Right lobe of liver (tissue), 6 donors: ENCODE measurements around the gene TGFBR1. TPM values are rescaled to one million over a fixed set of nuclear protein-coding genes. Genes with fewer than 3 reads are reported as not detected.
A peak's percentile ranks its signal among the peaks of the same experiment; 100 is the strongest.

ENCODE experiments used
- ATAC-seq, 4 donors: fragments of 200-7000 bp; cut with Tn5 transposase; one replicate each; pipeline ENCODE4 v1.9.1; 2020; ENCODE audit warnings: mild to moderate bottlenecking in 4 of 4, moderate library complexity in 4 of 4
- DNase-seq, 3 donors: peaks; one replicate each; pipeline ENCODE4 v3.0.0-alpha.2; 2020
- H3K27ac ChIP-seq, 3 donors: fragments of 200-600 bp; one replicate each; pipeline ENCODE4 v1.8.0; 2022
- H3K27me3 ChIP-seq, 2 donors: fragments of 200-600 bp; one replicate each; pipeline ENCODE4 v1.8.0; 2022
- H3K36me3 ChIP-seq, 4 donors: fragments of 200-600 bp; sonication (generic) in 1 of 4; one replicate each; pipeline versions ENCODE4 v1.5.1 to v1.8.0; 2017 to 2022; ENCODE audit warnings: control low read depth in 1 of 4
- H3K4me1 ChIP-seq, 4 donors: fragments of 200-600 bp; sonication (generic) in 1 of 4; one replicate each; pipeline versions ENCODE4 v1.5.1 to v1.8.0; 2017 to 2022; ENCODE audit warnings: control low read depth in 1 of 4
- H3K4me3 ChIP-seq, 3 donors: fragments of 200-600 bp; one replicate each; pipeline ENCODE4 v1.8.0; 2022
- H3K9me3 ChIP-seq, 4 donors: fragments of 200-600 bp; sonication (generic) in 1 of 4; one replicate each; pipeline versions ENCODE4 v1.5.1 to v1.8.0; 2017 to 2022; ENCODE audit warnings: control low read depth in 1 of 4
- CTCF ChIP-seq, 4 donors: fragments of 200-600 bp in 3 of 4; fragments of 450-650 bp in 1 of 4; IDR thresholded peaks; one replicate each; pipeline versions ENCODE4 v1.5.1 to v1.8.0; 2016 to 2022; ENCODE audit warnings: antibody characterized with exemption in 4 of 4, mild to moderate bottlenecking in 2 of 4
- POLR2A ChIP-seq: fragments of 450-650 bp; IDR thresholded peaks from one replicate; pipeline ENCODE4 v1.6.1; 2017; ENCODE audit warnings: antibody characterized with exemption, mild to moderate bottlenecking
- WGBS: methylation state at CpG from one replicate; pipeline ENCODE4 v1.1.6; 2018; ENCODE audit warnings: low coverage, low lambda C conversion rate; ENCODE audit not compliant: insufficient coverage; ENCODE audit errors: missing lambda C conversion rate; 5-methylcytosine and 5-hydroxymethylcytosine counted together
- intact Hi-C, 2 donors: fragments of 100-400 bp; cut with DNase I; formaldehyde crosslinking; loops; one replicate each; pipeline versions ENCODE4 v1.11.2 to v1.14.1; 2022
- total RNA-seq, 6 experiments: library from RNA; depleted of rRNA in 2 of 6; stranded (reverse); fragments of >200 nt in 2 of 6; fragmentation: NEBNext Ultra II Directional in 3 of 6; extraction: Animal tissue kit (Norgen Biotek cat#: 25700) in 3 of 6; gene quantifications; one replicate each; pipeline versions ENCODE4 v1.1.0 to v1.2.4, GENCODE V29; 2016 to 2023
- donor health status: DM: no; HTN: yes; CAD: no.
- donor health status: DM: no; HTN: no; CAD: no.
- donor health status: DM: no; HTN: no; CAD: no.
- donor health status: DM: no; HTN: yes; CAD: no.
- donor health status: DM: no; HTN: yes; CAD: no.

Gene TGFBR1
- total RNA-seq, 6 experiments from 2014 or later, result 9.6 to 26.4 (median 13.4) TPM

DNA sequence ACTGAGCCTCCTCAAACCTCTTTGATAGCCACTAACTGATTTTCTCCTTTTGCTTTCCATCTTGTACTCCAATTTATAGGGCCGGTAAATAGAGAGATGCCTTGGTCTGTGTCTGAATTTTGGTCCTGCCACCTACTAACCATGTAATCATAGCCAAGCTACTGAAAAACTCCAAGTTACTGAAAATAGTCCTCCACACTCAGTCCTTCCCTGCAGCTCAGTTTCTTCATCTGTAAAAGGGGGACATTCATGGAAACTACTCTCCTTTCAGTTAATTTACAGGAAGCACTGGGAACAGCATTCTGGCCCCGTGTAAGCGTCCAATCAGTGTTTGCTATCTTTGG lies 30.0 kb upstream of the TGFBR1 start:
- Histone ChIP-seq H3K27me3 (no peaks in the 10 kb centered on the region), H3K4me3 (no peak overlapping the region), H3K27ac (no peak overlapping the region), H3K4me1 (no peaks in the 10 kb centered on the region), H3K36me3 (no peaks in the 10 kb centered on the region), H3K9me3 (no peaks in the 10 kb centered on the region)
- TF ChIP-seq POLR2A (no peak), CTCF (IDR thresholded peaks at IDR 0.05) (no peak)
- no peak for DNase-seq
- intact Hi-C loops, result no loop called here
- WGBS, result 78% methylated on average over 3 of the region's 3 CpGs
- ATAC-seq, result no peak

- intact Hi-C loops, result no loop called here
- H3K36me3 ChIP-seq, result no peaks in the 10 kb centered on the region
- no peaks in the 10 kb centered on the region for H3K4me1 ChIP-seq
- no peak for ATAC-seq
- H3K27ac ChIP-seq, result no peak overlapping the region
- TF ChIP-seq CTCF (IDR thresholded peaks at IDR 0.05) (no peak), POLR2A (no peak)
- no peaks in the 10 kb centered on the region for H3K27me3 ChIP-seq
- no peaks in the 10 kb centered on the region for H3K9me3 ChIP-seq
- no peak for DNase-seq
- 40% methylated on average over 6 of the region's 6 CpGs for WGBS
- H3K4me3 ChIP-seq, result no peak overlapping the region
Observed at GRCh38 chr9:99075246-99075912, 29.5 kb upstream of the TGFBR1 start.

DNA sequence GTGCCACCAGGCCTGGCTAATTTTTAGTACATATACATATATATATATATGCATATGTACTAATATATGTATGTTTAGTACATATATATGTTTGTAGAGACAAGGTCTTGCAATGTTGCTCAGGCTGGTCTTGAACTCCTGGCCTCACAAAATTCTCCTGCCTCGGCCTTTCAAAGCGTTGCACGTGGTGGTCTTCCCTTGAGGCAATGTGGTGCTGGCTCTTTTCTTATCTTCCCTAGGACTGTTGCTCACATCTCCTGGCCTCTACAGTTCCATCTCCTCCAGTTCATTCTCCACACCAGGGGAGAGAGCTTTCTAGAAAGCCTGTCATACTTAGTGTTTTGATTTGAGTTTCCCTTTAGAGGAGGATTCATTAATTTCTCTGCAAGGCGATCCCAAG lies 28.9 kb upstream of the TGFBR1 start:
- ATAC-seq (no peak), DNase-seq (no peak)
- Histone ChIP-seq H3K4me3 (no peak overlapping the region), H3K27me3 (no peaks in the 10 kb centered on the region), H3K9me3 (no peaks in the 10 kb centered on the region), H3K36me3 (no peaks in the 10 kb centered on the region), H3K27ac (no peak overlapping the region), H3K4me1 (no peaks in the 10 kb centered on the region)
- intact Hi-C loops, result no loop called here
- TF ChIP-seq POLR2A, result no peak
- TF ChIP-seq CTCF (IDR thresholded peaks at IDR 0.05), result no peak
- WGBS, result 66% methylated on average over 2 of the region's 4 CpGs

- no peak overlapping the region for H3K4me3 ChIP-seq
- no peaks in the 10 kb centered on the region for H3K9me3 ChIP-seq
- ATAC-seq (peak in 3 of 4 donors; percentile 54 to 61 (median 57)), DNase-seq (no peak)
- intact Hi-C loops, result no loop called here
- no peaks in the 10 kb centered on the region for H3K36me3 ChIP-seq
- H3K27me3 ChIP-seq, result no peaks in the 10 kb centered on the region
- H3K27ac ChIP-seq, result no peak overlapping the region
- 20% methylated on average over 4 of the region's 6 CpGs for WGBS
- H3K4me1 ChIP-seq, result no peaks in the 10 kb centered on the region
- no peak for TF ChIP-seq CTCF (IDR thresholded peaks at IDR 0.05)
- TF ChIP-seq POLR2A, result no peak
Observed at GRCh38 chr9:99076483-99077171, 28.3 kb upstream of the TGFBR1 start.
